Right lobe of liver (tissue), 4 donors: ENCODE measurements around the gene CLSTN1.

ENCODE experiments used
- CTCF ChIP-seq, 4 donors: fragments of 200-600 bp in 3 of 4; fragments of 450-650 bp in 1 of 4; IDR thresholded peaks; one replicate each; pipeline versions ENCODE4 v1.5.1 to v1.8.0; 2016 to 2022; ENCODE audit warnings: antibody characterized with exemption in 4 of 4, mild to moderate bottlenecking in 2 of 4
- POLR2A ChIP-seq: fragments of 450-650 bp; IDR thresholded peaks from one replicate; pipeline ENCODE4 v1.6.1; 2017; ENCODE audit warnings: antibody characterized with exemption, mild to moderate bottlenecking
- donor health status: DM: no; HTN: no; CAD: no.
- donor health status: DM: no; HTN: no; CAD: no.
- donor health status: DM: no; HTN: yes; CAD: no.

- TF ChIP-seq POLR2A = no peak
- no peak for TF ChIP-seq CTCF (IDR thresholded peaks at IDR 0.05)
Measured at GRCh38 chr1:9767964-9768668, 55.6 kb downstream of the CLSTN1 start.
